ENCODE measurements around the gene SLIT1.

- no peak for TF ChIP-seq NFRKB (IDR thresholded peaks at IDR 0.05)
- no peak for TF ChIP-seq FOXA1 (IDR thresholded peaks at IDR 0.05)
- no peak for TF ChIP-seq FOXM1 (IDR thresholded peaks at IDR 0.05; ENCODE audit: borderline replicate concordance)
Observed at GRCh38 chr10:97105303-97105702, 80.5 kb downstream of the SLIT1 start.
